H7 (cell line): Measurements from ENCODE around the gene CAMK1. TPM values are rescaled to one million over a fixed set of nuclear protein-coding genes. Genes with fewer than 3 reads are reported as not detected.

ENCODE experiments used
- DNase-seq: peaks from one replicate; pipeline ENCODE4 v3.0.0; 2012
- H3K27me3 ChIP-seq: 2 replicates; pipeline ENCODE4 v1.6.0; 2011; ENCODE audit warnings: mild to moderate bottlenecking, low read length; ENCODE audit not compliant: control insufficient read depth, insufficient read depth
- H3K36me3 ChIP-seq: replicated peaks from 2 replicates; pipeline ENCODE4 v1.5.1; 2011; ENCODE audit warnings: low read length; ENCODE audit not compliant: control insufficient read depth, insufficient read depth
- H3K4me3 ChIP-seq: 2 replicates; pipeline ENCODE4 v1.5.1; 2011; ENCODE audit warnings: low read depth, mild to moderate bottlenecking, control low read depth, low read length, moderate library complexity; ENCODE audit not compliant: insufficient read depth
- total RNA-seq: library from RNA; depleted of rRNA; stranded (reverse); fragments of >200 nt; shearing (Covaris generic); gene quantifications from 2 replicates; pipeline ENCODE4 v1.2.3, GENCODE V29; 2014

CAMK1 gene
- total RNA-seq, 1 experiment from 2014 or later, result 10.7 TPM

DNA sequence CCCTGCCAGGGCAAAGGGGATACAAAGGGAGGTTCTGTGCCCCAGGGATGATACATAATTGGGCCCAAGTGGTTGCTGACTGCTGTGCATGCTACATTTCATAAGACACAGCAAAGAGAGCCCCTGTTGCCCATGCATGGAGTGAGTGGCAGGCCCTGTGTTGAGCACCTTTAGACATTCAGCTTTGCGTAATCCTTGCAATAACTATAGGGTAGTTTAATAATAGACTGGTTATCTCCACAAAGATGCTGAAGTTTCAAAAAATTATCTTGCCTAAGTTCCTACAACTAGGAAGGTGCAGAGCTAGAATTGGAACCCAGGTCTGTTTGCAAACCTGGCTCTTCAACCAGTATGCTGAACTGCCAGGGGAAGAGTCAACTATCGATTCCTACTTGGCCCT, 21.7 kb downstream of the CAMK1 start:
- H3K36me3 ChIP-seq, result peaks cover 46% of the 10 kb centered on the region
- no peak for DNase-seq
- H3K27me3 ChIP-seq, result no peaks in the 10 kb centered on the region
- H3K4me3 ChIP-seq, result no peak overlapping the region

DNA sequence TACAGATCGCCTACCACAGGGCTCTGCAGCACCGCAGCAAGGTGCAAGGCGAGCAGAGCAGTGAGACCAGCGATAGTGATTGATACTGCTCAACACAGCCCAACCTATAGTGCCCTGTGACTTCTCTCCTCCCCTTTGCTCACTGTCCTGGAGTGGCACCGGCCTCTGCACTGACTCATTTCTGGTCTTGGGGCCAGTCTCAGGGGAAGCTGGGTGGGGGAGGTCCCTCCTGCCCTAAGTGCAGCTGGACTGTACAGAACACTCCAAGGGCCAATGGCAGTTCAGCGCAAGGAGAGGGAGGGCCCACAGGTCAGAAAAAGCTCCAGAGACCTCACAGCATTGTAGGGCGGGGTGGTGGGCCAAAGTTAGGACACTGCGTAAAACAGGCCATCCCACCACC, 22.5 kb downstream of the CAMK1 start:
- H3K27me3 ChIP-seq, result no peaks in the 10 kb centered on the region
- DNase-seq, result no peak
- peaks cover 50% of the 10 kb centered on the region for H3K36me3 ChIP-seq
- no peak overlapping the region for H3K4me3 ChIP-seq

DNA sequence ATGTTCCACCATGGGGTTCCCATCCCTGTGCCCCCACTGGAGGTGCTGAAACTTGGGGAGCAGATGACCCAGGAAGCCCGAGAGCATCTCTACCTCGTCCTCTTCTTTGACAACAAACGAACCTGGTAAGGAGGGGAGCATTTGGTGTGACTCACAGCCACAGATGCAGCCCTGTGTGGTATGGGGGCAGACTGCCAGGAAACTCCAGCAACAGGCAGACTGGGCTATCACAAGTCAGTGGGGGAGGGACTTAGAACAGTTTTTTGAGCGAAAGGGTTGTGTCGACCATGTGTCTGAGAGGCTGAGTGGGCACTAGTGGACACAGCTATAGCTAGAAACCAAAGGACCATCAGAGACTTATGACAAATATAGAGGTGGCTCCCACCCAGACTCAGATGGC, 23.4 kb downstream of the CAMK1 start:
- DNase-seq, result no peak
- Histone ChIP-seq H3K27me3 (no peaks in the 10 kb centered on the region), H3K4me3 (no peak overlapping the region), H3K36me3 (peaks cover 51% of the 10 kb centered on the region)

DNA sequence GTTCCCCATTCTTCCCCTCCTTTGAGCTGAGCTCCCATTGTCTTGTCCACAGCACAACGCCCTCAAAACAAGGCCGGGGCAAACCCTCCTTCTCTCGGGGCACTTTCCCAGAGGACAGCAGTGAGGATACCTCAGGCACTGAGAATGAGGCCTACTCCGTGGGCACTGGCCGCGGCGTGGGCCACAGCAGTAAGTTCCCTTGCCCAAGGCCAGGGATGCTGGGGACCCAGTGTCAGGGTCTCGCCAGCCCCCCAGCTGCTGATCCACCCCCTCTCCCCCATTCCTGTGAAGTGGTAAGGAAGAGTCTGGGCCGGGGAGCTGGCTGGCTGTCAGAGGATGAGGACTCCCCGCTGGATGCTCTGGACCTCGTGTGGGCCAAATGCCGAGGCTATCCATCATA, 24.2 kb downstream of the CAMK1 start:
- Histone ChIP-seq H3K27me3 (no peaks in the 10 kb centered on the region), H3K36me3 (peaks cover 57% of the 10 kb centered on the region), H3K4me3 (no peak overlapping the region)
- DNase-seq, result no peak

DNA sequence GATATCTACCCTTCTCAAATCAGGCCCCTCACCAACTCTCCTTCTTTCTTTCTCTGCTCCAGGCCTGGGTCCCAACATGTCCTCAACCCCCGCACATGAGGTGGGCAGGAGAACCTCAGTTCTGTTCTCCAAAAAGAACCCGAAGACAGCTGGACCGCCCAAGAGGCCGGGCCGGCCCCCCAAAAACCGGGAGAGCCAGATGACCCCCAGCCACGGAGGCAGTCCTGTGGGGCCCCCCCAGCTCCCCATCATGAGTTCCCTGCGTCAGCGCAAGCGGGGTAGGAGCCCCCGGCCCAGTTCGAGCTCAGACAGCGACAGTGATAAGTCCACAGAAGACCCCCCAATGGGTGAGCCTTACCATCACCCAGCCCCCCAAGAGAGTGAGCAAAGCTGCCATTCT, 25.6 kb downstream of the CAMK1 start:
- Histone ChIP-seq H3K27me3 (no peaks in the 10 kb centered on the region), H3K36me3 (peaks cover 70% of the 10 kb centered on the region), H3K4me3 (no peak overlapping the region)
- DNase-seq, result no peak

DNA sequence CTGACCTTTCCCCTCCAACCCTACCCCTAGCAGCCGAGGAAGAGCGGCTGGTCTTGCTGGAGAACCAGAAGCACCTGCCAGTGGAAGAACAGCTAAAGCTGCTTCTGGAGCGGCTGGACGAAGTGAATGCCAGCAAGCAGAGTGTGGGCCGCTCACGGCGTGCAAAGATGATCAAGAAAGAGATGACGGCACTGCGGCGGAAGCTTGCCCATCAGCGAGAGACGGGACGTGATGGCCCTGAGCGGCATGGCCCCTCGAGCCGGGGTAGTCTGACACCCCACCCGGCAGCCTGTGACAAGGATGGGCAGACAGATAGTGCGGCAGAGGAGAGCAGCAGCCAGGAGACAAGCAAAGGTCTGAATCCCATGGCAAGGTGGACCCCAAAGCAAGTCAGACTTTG, 26.2 kb downstream of the CAMK1 start:
- no peak overlapping the region for H3K4me3 ChIP-seq
- H3K27me3 ChIP-seq, result no peaks in the 10 kb centered on the region
- no peak for DNase-seq
- peaks cover 75% of the 10 kb centered on the region for H3K36me3 ChIP-seq

DNA sequence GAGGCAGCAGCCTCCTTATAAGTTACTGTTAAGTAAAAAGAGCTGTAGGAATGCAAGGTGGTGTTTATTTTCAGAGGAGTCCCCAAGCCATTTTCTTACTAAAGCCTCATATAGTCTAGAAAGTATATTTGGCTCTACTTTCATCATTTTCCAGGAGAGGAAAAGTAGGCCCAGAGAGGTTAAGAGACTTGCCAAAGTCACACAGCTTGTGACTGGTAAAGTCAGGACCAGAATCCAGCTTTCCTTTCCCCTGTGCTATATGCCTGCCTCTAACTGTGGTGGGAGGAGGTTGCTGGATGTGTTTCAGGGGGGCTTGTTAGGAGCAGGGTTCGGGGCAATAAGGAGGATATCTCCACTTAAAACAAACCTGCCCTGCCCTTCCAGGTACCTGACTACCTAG, 27.2 kb downstream of the CAMK1 start:
- Histone ChIP-seq H3K27me3 (no peaks in the 10 kb centered on the region), H3K4me3 (no peak overlapping the region), H3K36me3 (peaks cover 79% of the 10 kb centered on the region)
- no peak for DNase-seq

DNA sequence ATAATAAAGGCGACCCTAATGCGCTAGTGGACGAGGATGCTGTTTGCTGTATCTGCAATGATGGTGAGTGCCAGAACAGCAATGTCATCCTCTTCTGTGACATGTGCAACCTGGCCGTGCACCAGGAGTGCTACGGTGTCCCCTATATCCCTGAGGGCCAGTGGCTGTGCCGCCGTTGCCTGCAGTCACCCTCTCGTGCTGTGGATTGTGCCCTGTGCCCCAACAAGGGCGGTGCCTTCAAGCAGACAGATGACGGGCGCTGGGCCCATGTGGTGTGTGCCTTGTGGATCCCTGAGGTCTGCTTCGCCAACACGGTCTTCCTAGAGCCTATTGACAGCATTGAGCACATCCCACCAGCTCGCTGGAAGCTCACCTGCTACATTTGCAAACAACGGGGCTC, 30.6 kb downstream of the CAMK1 start:
- H3K27me3 ChIP-seq, result no peaks in the 10 kb centered on the region
- H3K36me3 ChIP-seq, result peaks cover 68% of the 10 kb centered on the region
- no peak overlapping the region for H3K4me3 ChIP-seq
- no peak for DNase-seq

DNA sequence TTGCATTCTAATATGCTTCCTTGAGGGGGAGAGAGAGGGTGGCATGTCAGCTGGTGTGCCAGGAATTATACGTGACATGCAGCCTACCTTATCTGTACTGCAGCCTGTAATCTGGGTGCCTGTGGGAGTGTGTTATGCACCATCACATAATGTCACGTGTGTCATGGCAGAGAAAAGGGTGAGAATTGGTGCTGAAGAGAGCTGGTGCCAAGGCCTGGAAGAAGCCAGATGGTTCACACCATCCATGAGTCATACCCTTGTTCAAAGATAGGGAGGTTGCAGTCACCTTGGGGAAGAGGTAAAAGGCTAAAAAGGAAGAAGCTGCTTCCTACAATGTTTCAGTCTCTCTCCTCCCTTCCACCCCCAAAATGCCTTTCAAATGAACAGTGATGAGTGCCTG, 32.9 kb downstream of the CAMK1 start:
- no peaks in the 10 kb centered on the region for H3K27me3 ChIP-seq
- DNase-seq, result no peak
- H3K36me3 ChIP-seq, result peaks cover 52% of the 10 kb centered on the region
- H3K4me3 ChIP-seq, result no peak overlapping the region

DNA sequence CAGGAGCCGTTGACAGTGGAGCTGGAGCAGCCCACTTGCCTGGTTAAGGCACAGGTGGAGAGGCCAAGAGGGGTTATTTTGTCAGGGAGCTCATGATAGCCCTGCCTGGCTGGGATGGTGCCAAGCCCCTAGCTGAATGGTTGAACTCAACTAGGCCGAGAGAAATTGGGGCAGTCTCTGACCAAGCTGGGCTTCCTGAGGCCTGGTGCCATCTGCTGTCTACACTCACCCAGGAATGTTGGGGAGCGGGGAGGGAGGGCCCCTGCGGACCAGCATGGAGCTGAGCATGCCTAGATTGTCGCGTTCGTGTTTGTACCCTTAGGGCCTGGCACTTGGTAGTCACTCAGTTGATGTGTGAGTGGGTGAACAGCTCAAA, 37.0 kb downstream of the CAMK1 start:
- H3K4me3 ChIP-seq, result peak overlapping the region; percentile 85
- no peaks in the 10 kb centered on the region for H3K27me3 ChIP-seq
- peaks cover 18% of the 10 kb centered on the region for H3K36me3 ChIP-seq
- no peak for DNase-seq

DNA sequence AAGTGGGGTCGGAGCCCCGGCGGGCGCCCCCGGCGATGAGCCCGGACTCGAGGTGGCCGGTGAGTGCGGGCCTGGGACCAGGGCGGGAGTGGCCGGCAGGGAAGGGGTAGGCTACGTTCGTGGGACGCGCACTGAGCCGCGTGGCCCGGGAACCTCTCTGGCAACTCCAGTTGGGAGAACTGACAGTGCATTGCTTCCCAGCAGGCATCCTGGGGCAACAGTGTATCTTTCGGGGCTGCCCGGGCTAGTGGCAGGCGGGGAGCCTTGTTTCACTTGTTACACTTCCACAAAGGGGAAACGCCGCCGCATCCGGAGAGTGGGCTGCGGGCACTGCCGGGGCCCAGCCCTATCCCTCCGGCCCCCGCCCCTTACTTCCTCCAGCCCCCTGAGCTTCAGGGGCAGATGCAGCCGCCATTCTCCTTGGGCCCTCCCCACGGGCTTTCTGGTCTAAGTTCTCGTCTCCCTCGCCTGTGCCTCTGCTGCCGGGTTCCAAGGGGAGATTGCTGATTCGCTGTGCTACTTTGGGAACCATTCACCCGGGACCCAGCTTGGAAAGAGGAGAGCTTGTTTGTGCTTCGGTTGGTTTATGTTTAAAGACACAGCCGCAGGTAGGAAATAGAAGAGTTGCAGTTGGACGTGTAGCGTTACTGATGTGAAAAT, 37.5 kb downstream of the CAMK1 start:
- H3K36me3 ChIP-seq, result peaks cover 15% of the 10 kb centered on the region
- peak overlapping the region; percentile 85 for H3K4me3 ChIP-seq
- DNase-seq, result peak; percentile 82
- no peaks in the 10 kb centered on the region for H3K27me3 ChIP-seq

DNA sequence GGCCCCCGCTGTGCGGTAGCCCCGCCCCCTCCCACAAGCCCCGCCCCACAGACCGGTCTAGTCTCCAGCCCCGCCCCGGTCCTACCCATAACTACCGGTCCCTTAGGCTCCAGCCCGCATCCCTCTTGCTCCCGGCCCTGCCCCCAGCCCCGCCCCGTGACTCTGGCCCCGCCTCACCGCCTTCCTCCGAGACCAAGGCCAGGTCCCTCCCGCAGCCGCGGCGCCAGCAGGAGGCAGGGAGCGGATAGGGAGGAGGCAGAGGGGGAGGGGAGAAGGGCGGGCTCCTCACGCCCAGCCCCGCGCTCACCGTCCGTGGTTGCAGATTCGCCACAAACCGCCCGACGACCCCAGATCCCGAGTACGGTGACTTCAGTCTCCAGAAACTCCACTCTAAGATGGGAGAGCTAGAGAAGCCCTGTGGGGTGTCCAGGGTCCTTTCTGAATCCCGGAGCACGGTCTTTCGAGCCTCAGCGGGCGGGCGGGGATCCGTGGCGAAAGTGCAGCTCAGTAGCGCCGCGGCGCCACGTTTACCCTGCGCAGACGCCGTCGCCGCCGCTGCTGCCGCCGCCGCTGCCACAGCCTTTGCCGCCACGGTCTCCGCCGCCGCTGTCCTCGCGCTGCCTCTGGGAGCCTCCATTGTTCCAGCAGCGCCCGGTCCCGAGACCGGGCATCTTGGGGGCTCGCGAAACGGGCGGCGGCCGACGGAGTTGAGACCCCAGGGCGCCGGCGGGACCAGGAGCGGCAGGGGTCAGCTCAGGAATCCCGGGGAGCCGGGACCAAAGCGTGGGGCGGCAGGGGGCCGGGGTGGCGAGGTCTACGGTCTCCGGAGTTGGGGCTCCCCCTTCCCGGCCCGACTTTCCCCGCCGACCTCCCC, 38.3 kb downstream of the CAMK1 start, which contains the start of gene BRPF1:
Gene BRPF1 (plus strand): TSS at position 530 of the 874 bp plus-strand sequence. CDS start 2,406 bp downstream, outside the sequence.
- H3K4me3 ChIP-seq, result peak within 1 kb of the TSS; percentile 85
- H3K27me3 ChIP-seq, result no peaks in the 10 kb centered on the region
- peaks cover 9% of the 10 kb centered on the region for H3K36me3 ChIP-seq
- DNase-seq, result peak; percentile 100

DNA sequence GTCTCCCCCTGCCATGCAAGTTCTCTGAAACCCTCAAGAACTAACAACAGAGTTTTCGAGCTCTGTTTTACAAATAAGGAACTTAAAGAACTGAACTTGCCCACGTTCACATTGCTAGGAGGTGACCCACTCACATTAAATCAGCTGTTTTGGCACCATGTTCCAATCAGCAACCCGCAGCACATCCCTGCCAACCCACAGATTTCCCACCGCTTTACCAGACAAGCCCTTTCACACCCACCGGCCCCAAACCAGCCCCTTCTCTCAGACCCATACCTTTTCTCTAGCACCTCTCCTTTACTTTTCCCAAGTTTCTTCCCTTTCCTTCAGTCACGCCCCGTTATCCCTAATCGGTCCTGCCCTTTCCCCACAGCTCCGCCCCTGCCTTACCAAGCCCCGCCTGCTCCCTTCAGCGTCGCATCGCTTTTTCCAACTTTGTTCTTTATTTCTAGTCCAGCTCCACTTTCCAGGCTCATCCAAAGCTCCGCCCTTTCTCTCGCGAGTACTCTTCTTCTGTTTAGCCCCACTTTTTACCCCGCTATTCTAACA, 39.0 kb downstream of the CAMK1 start:
- no peaks in the 10 kb centered on the region for H3K27me3 ChIP-seq

DNA sequence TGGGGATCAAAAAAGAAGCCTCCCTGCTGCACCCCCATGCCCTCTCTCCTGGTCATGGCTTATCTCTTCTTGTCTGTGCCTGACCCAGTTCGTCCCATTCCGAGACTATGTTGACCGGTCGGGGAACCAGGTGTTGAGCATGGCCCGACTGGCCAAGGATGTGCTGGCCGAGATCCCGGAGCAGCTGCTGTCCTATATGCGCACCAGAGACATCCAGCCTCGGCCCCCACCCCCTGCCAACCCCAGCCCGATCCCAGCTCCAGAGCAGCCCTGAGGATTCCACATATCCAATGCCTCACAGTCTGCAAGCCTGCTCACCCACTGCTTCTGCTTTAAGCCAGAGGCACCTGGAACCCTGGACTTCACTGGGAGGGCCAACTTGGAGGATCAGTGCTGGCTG, 40.3 kb downstream of the CAMK1 start:
- Histone ChIP-seq H3K27me3 (no peaks in the 10 kb centered on the region), H3K4me3 (no peak overlapping the region), H3K36me3 (peaks cover 1% of the 10 kb centered on the region)
- DNase-seq, result peak; percentile 8

More for the DNA sequence above, 39.0 kb downstream of the CAMK1 start:
- peak overlapping the region; percentile 41 for H3K4me3 ChIP-seq
- peak; percentile 92 for DNase-seq
- peaks cover 6% of the 10 kb centered on the region for H3K36me3 ChIP-seq

DNA sequence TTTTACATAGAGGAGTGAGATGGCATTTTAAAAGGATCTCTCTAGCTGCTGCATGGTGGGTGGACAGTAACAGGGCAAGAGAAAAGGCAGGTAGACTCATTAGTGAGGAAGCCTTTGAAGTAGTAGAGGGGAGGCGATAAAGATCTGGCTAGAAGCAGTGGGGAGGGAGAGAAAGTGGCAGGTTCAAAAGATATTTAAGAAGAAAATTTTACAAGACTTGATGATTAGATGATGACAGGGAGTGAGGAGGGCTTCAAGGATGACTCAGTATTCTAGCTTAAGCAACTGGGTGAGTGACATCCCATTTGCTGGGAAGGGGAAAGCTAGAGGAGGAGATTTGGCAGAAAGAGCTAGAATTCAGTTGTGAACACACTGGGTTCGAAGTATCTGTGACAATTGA, 42.0 kb downstream of the CAMK1 start:
- DNase-seq, result no peak
- Histone ChIP-seq H3K27me3 (no peaks in the 10 kb centered on the region; the same call in 1 of the 2 replicates), H3K36me3 (no peaks in the 10 kb centered on the region), H3K4me3 (no peak overlapping the region)
